Spleen (tissue), 11 donors: ENCODE results near the gene ACSM6. TPM values are rescaled to one million over a fixed set of nuclear protein-coding genes. Genes with fewer than 3 reads are reported as not detected.
A peak's percentile ranks its signal among the peaks of the same experiment; 100 is the strongest.

Source experiments
- DNase-seq: peaks from one replicate; pipeline ENCODE4 v3.0.0-alpha.2; 2020
- H3K27ac ChIP-seq, 8 donors: fragments of 200-600 bp; sonication (generic) in 7 of 8; 1 replicate in 4 of 8; 2 replicates in 4 of 8; pipeline versions ENCODE4 v1.5.0 to v1.8.0; 2016 to 2021; ENCODE audit warnings: inconsistent platforms in 4 of 8, mild to moderate bottlenecking in 4 of 8, moderate library complexity in 1 of 8
- H3K27me3 ChIP-seq, 7 donors: fragments of 200-600 bp; sonication (generic) in 6 of 7; replicated peaks in 1 of 7; 1 replicate in 4 of 7; 2 replicates in 3 of 7; pipeline versions ENCODE4 v1.5.0 to v1.8.0; 2016 to 2021; ENCODE audit warnings: inconsistent platforms in 3 of 7, mild to moderate bottlenecking in 1 of 7
- H3K36me3 ChIP-seq, 6 donors: fragments of 200-600 bp; sonication (generic) in 5 of 6; 1 replicate in 4 of 6; 2 replicates in 2 of 6; pipeline versions ENCODE4 v1.5.0 to v1.8.0; 2016 to 2021; ENCODE audit warnings: inconsistent platforms in 2 of 6
- H3K4me1 ChIP-seq, 6 donors: fragments of 200-600 bp; sonication (generic) in 5 of 6; 1 replicate in 3 of 6; 2 replicates in 3 of 6; pipeline versions ENCODE4 v1.5.0 to v1.8.0; 2016 to 2021; ENCODE audit warnings: inconsistent platforms in 3 of 6
- H3K4me3 ChIP-seq, 8 donors: fragments of 200-600 bp; sonication (generic) in 7 of 8; 1 replicate in 4 of 8; 2 replicates in 4 of 8; pipeline versions ENCODE4 v1.5.0 to v1.8.0; 2016 to 2021; ENCODE audit warnings: inconsistent platforms in 4 of 8, mild to moderate bottlenecking in 4 of 8, moderate library complexity in 2 of 8
- H3K9me3 ChIP-seq, 8 donors: fragments of 200-600 bp; sonication (generic) in 7 of 8; 1 replicate in 4 of 8; 2 replicates in 4 of 8; pipeline versions ENCODE4 v1.5.0 to v1.8.0; 2016 to 2021; ENCODE audit warnings: inconsistent platforms in 4 of 8
- CTCF ChIP-seq, 11 experiments: fragments of 200-600 bp in 7 of 11; fragments of 450-650 bp in 4 of 11; sonication (generic) in 4 of 11; IDR thresholded peaks in 8 of 11; conservative IDR thresholded peaks in 3 of 11; 1 replicate in 7 of 11; 2 replicates in 4 of 11; pipeline versions ENCODE4 v1.4.0 to v1.8.0; 2016 to 2021; ENCODE audit warnings: antibody characterized with exemption in 11 of 11, inconsistent platforms in 4 of 11, mild to moderate bottlenecking in 1 of 11
- POLR2A ChIP-seq, 3 donors: fragments of 450-650 bp; IDR thresholded peaks; one replicate each; pipeline ENCODE4 v1.5.1; 2017; ENCODE audit warnings: antibody characterized with exemption in 3 of 3, mild to moderate bottlenecking in 1 of 3
- POLR2AphosphoS5 ChIP-seq, 3 donors: sonication (generic); formaldehyde crosslinking; IDR thresholded peaks; one replicate each; pipeline ENCODE4 v1.5.1; 2017; ENCODE audit warnings: antibody characterized with exemption in 3 of 3
- WGBS, 5 donors: extraction: QIAGEN DNeasy Blood & Tissue Kit in 3 of 5; methylation state at CpG; one replicate each; pipeline versions ENCODE4 v1.1.5 to v1.1.7; 2013 to 2018; 5-methylcytosine and 5-hydroxymethylcytosine counted together
- intact Hi-C: fragments of 100-400 bp; cut with DNase I; formaldehyde crosslinking; loops from one replicate; pipeline ENCODE4 v1.15.0; 2023; ENCODE audit warnings: low total_unique reads
- polyA plus RNA-seq, 3 donors: library from polyadenylated mRNA; stranded (reverse); fragments of 200-250 nt; gene quantifications; one replicate each; pipeline ENCODE4 v1.2.1, GENCODE V29; 2013
- total RNA-seq, 7 donors: library from RNA; depleted of rRNA in 3 of 7; stranded (reverse); fragments of >200 nt in 3 of 7; fragmentation: NEBNext Ultra II Directional in 4 of 7; extraction: Animal tissue kit (Norgen Biotek cat#: 25700) in 4 of 7; gene quantifications; one replicate each; pipeline versions ENCODE4 v1.1.0 to v1.2.1, GENCODE V29; 2016 to 2021
- donor health status: healthy with polysubstance abuse.
- donor health status: DM: no; HTN: no; CAD: no; lungs with moderate emphysema.
- donor health status: DM: no; HTN: no; CAD: no.
- donor health status: Bipolar disorder and iron deficiency.
- donor health status: healthy.
- donor health status: DM: no; HTN: no; CAD: no.
- donor health status: DM: yes; HTN: yes; CAD: no.

The ACSM6 gene
- total and polyA plus RNA-seq, 10 donors = not detected

GRCh38 chr10:95257849-95258248 is 63.8 kb downstream of the ACSM6 start:
- 95 to 97% (median 97%) methylated on average over 7 of the region's 7 CpGs for WGBS, 5 donors
- TF ChIP-seq POLR2A (IDR thresholded peaks at IDR 0.05) = no peak
- DNase-seq = no peak

GRCh38 chr10:95260397-95260881 is 66.4 kb downstream of the ACSM6 start:
- Histone ChIP-seq H3K9me3 (peaks cover 0 to 6% (median 2%) of the 10 kb centered on the region in 8 donors), H3K36me3 (peaks cover 0 to 94% (median 40%) of the 10 kb centered on the region in 6 donors), H3K4me3 (no peak overlapping the region), H3K27me3 (no peaks in the 10 kb centered on the region), H3K4me1 (peaks cover 0 to 41% (median 8%) of the 10 kb centered on the region in 6 donors), H3K27ac (peak overlapping the region in 7 of 8 donors; percentile 21 to 77 (median 54))
- 52 to 83% (median 80%) methylated on average over 3 of the region's 3 CpGs for WGBS, 5 donors
- TF ChIP-seq CTCF (IDR thresholded peaks at IDR 0.05 in 8 of 11, conservative IDR thresholded peaks at IDR 0.05 in 3 of 11) (no peak), POLR2A (IDR thresholded peaks at IDR 0.05) (no peak), POLR2AphosphoS5 (IDR thresholded peaks at IDR 0.05) (no peak)
- intact Hi-C loops = no loop called here
- DNase-seq = no peak

More at GRCh38 chr10:95257849-95258248, 63.8 kb downstream of the ACSM6 start:
- Histone ChIP-seq H3K36me3 (peaks cover 0 to 68% (median 33%) of the 10 kb centered on the region in 6 donors), H3K4me3 (no peak overlapping the region), H3K4me1 (peaks cover 0 to 48% (median 9%) of the 10 kb centered on the region in 6 donors), H3K27me3 (no peaks in the 10 kb centered on the region), H3K9me3 (peaks cover 0 to 6% (median 2%) of the 10 kb centered on the region in 8 donors), H3K27ac (no peak overlapping the region)
- intact Hi-C loops = no loop called here

GRCh38 chr10:95260909-95261552 is 67.0 kb downstream of the ACSM6 start:
- 83 to 94% (median 87%) methylated on average over 4 of the region's 4 CpGs for WGBS, 5 donors
- H3K27ac ChIP-seq = peak overlapping the region in 7 of 8 donors; percentile 21 to 77 (median 54)
- peaks cover 0 to 95% (median 40%) of the 10 kb centered on the region in 6 donors for H3K36me3 ChIP-seq
- peaks cover 0 to 41% (median 9%) of the 10 kb centered on the region in 6 donors for H3K4me1 ChIP-seq
- DNase-seq = no peak
- TF ChIP-seq CTCF (IDR thresholded peaks at IDR 0.05 in 8 of 11, conservative IDR thresholded peaks at IDR 0.05 in 3 of 11) = no peak
- peaks cover 0 to 6% (median 2%) of the 10 kb centered on the region in 8 donors for H3K9me3 ChIP-seq
- H3K4me3 ChIP-seq = no peak overlapping the region
- intact Hi-C loops = no loop called here
- no peaks in the 10 kb centered on the region for H3K27me3 ChIP-seq

- Histone ChIP-seq H3K9me3 (no peaks in the 10 kb centered on the region), H3K27me3 (no peaks in the 10 kb centered on the region), H3K36me3 (peaks cover 0 to 92% (median 38%) of the 10 kb centered on the region in 6 donors), H3K4me1 (peaks cover 3 to 50% (median 17%) of the 10 kb centered on the region in 6 donors), H3K27ac (peak overlapping the region in 1 of 8 donors; percentile 77), H3K4me3 (no peak overlapping the region)
- TF ChIP-seq POLR2A (IDR thresholded peaks at IDR 0.05) (no peak), POLR2AphosphoS5 (IDR thresholded peaks at IDR 0.05) (no peak)
- DNase-seq = no peak
- intact Hi-C loops = no loop called here
- WGBS, 5 donors = 92 to 95% (median 94%) methylated on average over 3 of the region's 3 CpGs
These were observed 67.9 kb downstream of the ACSM6 start for GRCh38 chr10:95261926-95262325.

GRCh38 chr10:95262763-95263518 is 68.9 kb downstream of the ACSM6 start:
- H3K27ac ChIP-seq = peak overlapping the region in 1 of 8 donors; percentile 26

More at GRCh38 chr10:95262763-95263518, 68.9 kb downstream of the ACSM6 start:
- TF ChIP-seq POLR2A (IDR thresholded peaks at IDR 0.05) (no peak), CTCF (IDR thresholded peaks at IDR 0.05 in 8 of 11, conservative IDR thresholded peaks at IDR 0.05 in 3 of 11) (no peak), POLR2AphosphoS5 (IDR thresholded peaks at IDR 0.05) (no peak)
- H3K4me1 ChIP-seq = peaks cover 13 to 60% (median 26%) of the 10 kb centered on the region in 6 donors
- H3K9me3 ChIP-seq = no peaks in the 10 kb centered on the region
- no peak overlapping the region for H3K4me3 ChIP-seq
- WGBS, 5 donors = 66 to 86% (median 70%) methylated on average over 5 of the region's 5 CpGs
- no peaks in the 10 kb centered on the region for H3K27me3 ChIP-seq
- DNase-seq = no peak
- peaks cover 0 to 90% (median 36%) of the 10 kb centered on the region in 6 donors for H3K36me3 ChIP-seq
- intact Hi-C loops = no loop called here
